ENCODE data around the gene RS1.

Gene RS1

DNA sequence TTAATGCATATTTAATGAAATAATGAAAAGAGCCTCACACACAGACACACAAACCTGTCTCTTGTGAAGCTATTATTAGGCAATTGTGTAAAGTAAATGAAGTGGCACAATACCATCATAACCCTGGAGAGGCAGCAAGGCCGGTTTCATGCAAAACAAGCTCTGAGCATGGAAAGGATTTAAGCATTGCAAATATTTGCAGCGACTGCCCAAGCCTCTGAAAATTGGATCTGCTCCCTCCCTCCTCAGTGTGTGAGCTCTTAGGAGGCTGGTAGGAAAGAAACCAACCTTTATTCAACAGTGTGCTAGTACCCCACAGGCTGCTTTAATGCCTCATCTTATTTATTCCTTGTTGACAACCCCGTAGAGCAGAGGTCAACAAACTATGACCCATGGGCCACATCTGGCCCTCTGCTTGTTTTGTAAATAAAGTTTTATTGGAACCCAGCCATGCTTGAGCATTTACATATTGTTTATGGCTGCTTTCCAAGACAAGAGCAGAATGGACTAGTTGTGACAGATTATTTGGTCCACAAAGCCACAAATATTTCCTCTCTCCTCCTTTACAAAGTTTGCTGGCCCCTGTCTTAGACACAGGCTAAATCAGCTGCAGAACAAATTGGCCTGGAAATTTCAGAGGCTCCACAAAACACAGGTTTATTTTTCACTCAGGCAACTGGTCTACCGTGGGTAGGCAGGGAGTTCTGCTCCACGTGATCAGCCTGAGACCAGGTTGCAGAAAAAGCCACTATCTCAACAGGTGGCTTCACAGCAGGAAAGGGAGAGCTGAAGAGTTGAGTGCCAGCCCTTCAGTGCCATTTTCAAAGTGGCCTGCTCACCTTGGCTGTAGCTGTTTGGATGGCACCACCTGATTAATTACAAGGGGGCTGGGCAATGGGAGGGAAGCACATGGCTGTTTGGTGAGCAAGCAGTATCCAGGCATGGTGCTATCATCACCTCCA is 16.8 kb downstream of the RS1 start:
- Histone ChIP-seq H3K27me3 (ENCODE audit: insufficient read depth, poor library complexity, severe bottlenecking) (no peaks in the 10 kb centered on the region), H3K4me3 (replicated peaks; ENCODE audit: insufficient read depth, low read length) (no peak overlapping the region), H3K27ac (replicated peaks) (no peak overlapping the region)
- TF ChIP-seq GABPA (IDR thresholded peaks at IDR 0.05; ENCODE audit: low read depth) (no peak), SPI1 (IDR thresholded peaks at IDR 0.05; ENCODE audit: borderline replicate concordance, low read depth) (no peak), POLR2AphosphoS5 (IDR thresholded peaks at IDR 0.05; ENCODE audit: low read depth) (no peak)
- TF ChIP-seq, protein P1, sequence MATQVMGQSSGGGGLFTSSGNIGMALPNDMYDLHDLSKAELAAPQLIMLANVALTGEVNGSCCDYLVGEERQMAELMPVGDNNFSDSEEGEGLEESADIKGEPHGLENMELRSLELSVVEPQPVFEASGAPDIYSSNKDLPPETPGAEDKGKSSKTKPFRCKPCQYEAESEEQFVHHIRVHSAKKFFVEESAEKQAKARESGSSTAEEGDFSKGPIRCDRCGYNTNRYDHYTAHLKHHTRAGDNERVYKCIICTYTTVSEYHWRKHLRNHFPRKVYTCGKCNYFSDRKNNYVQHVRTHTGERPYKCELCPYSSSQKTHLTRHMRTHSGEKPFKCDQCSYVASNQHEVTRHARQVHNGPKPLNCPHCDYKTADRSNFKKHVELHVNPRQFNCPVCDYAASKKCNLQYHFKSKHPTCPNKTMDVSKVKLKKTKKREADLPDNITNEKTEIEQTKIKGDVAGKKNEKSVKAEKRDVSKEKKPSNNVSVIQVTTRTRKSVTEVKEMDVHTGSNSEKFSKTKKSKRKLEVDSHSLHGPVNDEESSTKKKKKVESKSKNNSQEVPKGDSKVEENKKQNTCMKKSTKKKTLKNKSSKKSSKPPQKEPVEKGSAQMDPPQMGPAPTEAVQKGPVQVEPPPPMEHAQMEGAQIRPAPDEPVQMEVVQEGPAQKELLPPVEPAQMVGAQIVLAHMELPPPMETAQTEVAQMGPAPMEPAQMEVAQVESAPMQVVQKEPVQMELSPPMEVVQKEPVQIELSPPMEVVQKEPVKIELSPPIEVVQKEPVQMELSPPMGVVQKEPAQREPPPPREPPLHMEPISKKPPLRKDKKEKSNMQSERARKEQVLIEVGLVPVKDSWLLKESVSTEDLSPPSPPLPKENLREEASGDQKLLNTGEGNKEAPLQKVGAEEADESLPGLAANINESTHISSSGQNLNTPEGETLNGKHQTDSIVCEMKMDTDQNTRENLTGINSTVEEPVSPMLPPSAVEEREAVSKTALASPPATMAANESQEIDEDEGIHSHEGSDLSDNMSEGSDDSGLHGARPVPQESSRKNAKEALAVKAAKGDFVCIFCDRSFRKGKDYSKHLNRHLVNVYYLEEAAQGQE (IDR thresholded peaks at IDR 0.05; ENCODE audit: insufficient replicate concordance, low read depth) = no peak
- TF ChIP-seq, protein P2, sequence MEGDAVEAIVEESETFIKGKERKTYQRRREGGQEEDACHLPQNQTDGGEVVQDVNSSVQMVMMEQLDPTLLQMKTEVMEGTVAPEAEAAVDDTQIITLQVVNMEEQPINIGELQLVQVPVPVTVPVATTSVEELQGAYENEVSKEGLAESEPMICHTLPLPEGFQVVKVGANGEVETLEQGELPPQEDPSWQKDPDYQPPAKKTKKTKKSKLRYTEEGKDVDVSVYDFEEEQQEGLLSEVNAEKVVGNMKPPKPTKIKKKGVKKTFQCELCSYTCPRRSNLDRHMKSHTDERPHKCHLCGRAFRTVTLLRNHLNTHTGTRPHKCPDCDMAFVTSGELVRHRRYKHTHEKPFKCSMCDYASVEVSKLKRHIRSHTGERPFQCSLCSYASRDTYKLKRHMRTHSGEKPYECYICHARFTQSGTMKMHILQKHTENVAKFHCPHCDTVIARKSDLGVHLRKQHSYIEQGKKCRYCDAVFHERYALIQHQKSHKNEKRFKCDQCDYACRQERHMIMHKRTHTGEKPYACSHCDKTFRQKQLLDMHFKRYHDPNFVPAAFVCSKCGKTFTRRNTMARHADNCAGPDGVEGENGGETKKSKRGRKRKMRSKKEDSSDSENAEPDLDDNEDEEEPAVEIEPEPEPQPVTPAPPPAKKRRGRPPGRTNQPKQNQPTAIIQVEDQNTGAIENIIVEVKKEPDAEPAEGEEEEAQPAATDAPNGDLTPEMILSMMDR (IDR thresholded peaks at IDR 0.05; ENCODE audit: insufficient read depth, low read length) = no peak
- no peak for DNase-seq (ENCODE audit: low read depth in 1 of 2, low spot score in 1 of 2)

DNA sequence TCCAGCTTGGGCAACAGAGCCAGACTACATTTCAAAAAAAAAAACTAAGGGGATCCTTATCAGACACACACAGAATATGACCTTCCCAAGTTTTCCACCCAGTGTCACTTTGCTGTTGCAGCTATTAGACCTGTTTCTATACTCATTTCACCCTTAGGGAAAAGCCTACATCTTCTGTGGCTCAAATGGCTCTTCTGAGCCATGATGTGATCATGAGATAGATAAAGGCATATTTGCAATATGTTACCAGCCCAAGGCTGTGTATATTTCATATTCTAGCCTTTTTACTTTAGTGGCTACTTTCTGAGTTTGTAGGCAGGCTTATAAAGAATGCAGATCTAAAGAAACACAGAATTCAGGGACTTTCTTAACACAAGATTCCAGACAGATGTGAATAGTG is 19.3 kb downstream of the RS1 start:
- H3K4me3 ChIP-seq (replicated peaks; ENCODE audit: insufficient read depth, low read length) = no peak overlapping the region
- no peak overlapping the region for H3K27ac ChIP-seq (replicated peaks)
- TF ChIP-seq POLR2AphosphoS5 (IDR thresholded peaks at IDR 0.05; ENCODE audit: low read depth) = no peak
- TF ChIP-seq, protein P1 (IDR thresholded peaks at IDR 0.05; ENCODE audit: insufficient replicate concordance, low read depth) = no peak
- TF ChIP-seq, protein P2 (IDR thresholded peaks at IDR 0.05; ENCODE audit: insufficient read depth, low read length) = no peak
- no peak for TF ChIP-seq SPI1 (IDR thresholded peaks at IDR 0.05; ENCODE audit: borderline replicate concordance, low read depth)
- no peak for DNase-seq (ENCODE audit: low read depth in 1 of 2, low spot score in 1 of 2)
- no peaks in the 10 kb centered on the region for H3K27me3 ChIP-seq (ENCODE audit: insufficient read depth, poor library complexity, severe bottlenecking)

DNA sequence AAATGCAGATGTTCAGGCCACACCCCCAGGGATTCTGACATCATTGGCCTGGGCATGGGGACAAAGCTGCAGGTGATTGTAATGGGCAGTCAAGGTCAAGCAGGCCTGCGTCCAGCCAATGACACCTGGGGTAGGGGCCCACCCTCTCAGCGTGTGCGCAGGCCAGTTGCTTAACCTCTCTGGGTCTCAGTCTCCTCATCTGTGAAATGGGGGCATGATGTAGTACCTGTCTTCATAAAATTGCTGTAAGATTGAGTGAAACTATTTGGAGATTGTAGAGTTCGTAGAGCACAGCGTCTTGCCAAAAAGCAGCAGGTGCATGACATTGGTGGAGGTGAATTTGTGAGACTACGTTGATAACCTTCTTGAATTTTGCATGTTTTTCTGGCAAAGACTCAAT is 21.2 kb downstream of the RS1 start:
- no peak for TF ChIP-seq POLR2AphosphoS5 (IDR thresholded peaks at IDR 0.05; ENCODE audit: low read depth)
- TF ChIP-seq, protein P2 (IDR thresholded peaks at IDR 0.05; ENCODE audit: insufficient read depth, low read length) = no peak
- TF ChIP-seq, protein P1 (IDR thresholded peaks at IDR 0.05; ENCODE audit: insufficient replicate concordance, low read depth) = no peak
- TF ChIP-seq GABPA (IDR thresholded peaks at IDR 0.05; ENCODE audit: low read depth) = no peak
- no peak for TF ChIP-seq SPI1 (IDR thresholded peaks at IDR 0.05; ENCODE audit: borderline replicate concordance, low read depth)
- H3K27ac ChIP-seq (replicated peaks) = no peak overlapping the region
- no peaks in the 10 kb centered on the region for H3K27me3 ChIP-seq (ENCODE audit: insufficient read depth, poor library complexity, severe bottlenecking)
- no peak overlapping the region for H3K4me3 ChIP-seq (replicated peaks; ENCODE audit: insufficient read depth, low read length)
- no peak for DNase-seq (ENCODE audit: low read depth in 1 of 2, low spot score in 1 of 2)
